Dedifferentiated amniotic fluid mesenchymal stem cell (primary cell): ENCODE results near the gene HOXA5.

Source experiments
- DNase-seq: peaks from one replicate; pipeline ENCODE4 v3.0.0-alpha.2; 2016; ENCODE audit errors: extremely low spot score

Gene HOXA5

GRCh38 chr7:27119412-27119911 lies 24.0 kb downstream of the HOXA5 start:
- no peak for DNase-seq

DNA sequence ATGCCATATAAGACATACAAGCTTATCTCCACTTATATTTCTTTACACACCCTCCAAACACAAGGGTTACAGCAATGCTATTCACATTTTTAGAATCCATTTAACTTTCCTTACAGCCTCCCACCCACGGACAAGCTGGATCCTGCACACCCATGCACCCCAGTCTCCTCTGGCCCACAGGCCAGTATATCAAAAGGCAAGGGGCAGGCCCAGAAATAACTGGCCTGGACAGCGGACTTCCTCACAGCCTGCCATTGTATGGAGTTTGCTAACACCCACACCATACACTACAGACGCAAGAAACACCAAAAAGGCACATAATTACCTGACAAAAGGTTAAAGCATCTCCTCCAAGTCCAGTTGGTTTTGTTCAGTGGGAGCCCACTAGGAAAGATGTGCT lies 24.9 kb downstream of the HOXA5 start:
- no peak for DNase-seq

GRCh38 chr7:27117887-27118491 lies 25.5 kb downstream of the HOXA5 start:
- DNase-seq = no peak

DNA sequence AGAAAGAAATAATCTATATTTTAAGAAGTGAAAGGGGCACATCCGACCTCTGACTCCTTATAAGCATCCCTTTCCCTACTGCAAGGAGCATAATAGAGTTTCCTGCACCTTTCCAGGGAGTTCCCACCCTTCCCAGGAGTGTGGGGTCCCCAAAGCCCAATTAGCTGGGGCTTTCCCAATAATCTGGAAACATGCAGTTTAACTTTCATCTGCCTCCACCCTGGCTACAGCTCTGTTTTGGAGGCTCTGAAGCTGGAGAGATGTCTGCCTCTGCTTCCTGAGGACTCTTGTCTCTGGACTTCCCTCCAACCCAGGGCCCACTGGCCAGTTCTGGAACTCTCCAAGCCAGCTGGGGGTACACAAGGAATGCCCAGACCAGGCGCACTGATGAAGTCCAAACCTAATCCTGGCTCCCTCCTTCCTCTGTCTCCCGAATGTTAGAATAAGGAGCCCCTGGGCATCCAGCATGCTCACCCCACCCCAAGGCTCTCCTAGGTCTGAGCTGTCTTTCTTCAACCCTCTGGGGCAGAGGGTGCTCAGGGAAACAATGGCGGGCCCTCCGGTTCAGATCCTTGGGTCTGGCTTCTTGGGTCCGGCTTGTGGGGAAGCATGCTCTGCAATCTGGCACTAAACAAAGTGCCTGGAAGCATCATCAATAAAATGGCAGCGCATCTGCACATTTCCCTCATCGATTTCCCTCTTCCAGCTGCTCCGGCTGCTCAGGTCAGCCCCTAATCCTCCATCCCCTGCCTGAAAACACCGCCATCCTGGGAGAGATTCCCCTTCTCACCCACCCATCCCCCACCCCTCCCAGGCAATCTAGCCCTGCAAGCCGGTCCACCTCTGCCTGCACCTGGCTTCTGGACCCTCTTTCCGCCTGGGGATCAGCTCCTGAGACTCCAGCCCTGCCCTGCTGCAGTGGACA lies 26.3 kb downstream of the HOXA5 start:
- DNase-seq = no peak

DNA sequence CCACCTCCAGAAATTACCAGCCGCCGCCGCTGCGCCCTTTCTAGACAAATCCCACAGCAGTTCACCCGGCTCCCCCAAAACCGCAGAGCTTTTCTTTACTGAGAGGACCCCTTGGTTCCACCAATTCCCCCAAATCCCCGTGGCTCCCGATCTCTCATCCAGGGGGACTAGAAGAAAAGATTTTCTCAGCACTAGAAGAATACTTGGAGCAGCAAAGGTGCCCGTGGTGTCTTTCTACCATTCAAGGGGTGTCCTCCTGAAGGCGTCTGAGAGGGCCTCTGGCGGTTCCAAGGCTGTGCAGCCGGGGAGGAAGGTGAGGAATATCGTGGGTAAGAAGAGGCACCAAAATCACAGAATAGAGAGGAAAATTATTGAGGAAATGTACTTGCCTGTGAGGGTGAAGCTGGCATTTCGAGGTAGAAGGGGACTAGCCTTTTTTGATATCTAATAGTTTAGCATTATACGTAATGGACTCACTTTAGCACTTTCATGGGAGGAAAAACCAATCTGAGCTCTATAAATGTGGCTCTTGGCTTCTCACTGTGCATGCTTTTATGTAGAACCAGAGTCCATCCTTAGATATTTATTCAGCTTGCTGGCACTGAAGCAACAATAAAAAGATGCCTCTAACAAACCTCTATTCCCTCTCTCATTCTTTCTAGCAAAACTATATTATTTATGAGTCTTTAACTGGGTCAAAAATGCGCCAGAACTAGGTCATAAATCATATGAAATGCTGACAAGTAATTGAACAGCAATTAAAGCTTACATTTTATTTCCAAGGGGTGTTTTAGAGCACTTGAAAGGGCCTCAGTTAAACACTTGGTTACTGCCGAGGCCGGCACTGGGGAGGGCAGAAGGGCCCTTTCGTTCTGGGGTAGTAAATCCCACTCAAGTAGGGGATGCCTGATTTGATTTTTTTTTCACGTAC lies 27.2 kb downstream of the HOXA5 start:
- DNase-seq = no peak

- DNase-seq = no peak
Observed at GRCh38 chr7:27115221-27116026, 28.1 kb downstream of the HOXA5 start.

DNA sequence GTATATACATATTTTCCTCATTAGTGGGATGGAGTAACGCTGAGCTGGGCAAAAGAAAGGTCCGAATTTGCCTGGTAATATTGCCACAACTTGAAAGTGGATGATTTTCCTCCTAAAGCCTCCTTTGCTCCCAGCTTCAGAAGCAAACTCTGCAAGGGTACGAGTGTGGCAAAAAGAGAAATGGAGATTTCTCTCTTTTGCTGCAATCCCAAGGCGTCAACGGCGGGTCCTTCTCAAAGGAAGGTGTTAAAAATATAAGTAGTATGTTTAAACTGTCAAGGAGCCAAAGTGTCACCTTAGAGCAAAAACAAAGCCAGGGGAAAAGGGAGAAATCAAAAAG lies 28.6 kb downstream of the HOXA5 start:
- no peak for DNase-seq

DNA sequence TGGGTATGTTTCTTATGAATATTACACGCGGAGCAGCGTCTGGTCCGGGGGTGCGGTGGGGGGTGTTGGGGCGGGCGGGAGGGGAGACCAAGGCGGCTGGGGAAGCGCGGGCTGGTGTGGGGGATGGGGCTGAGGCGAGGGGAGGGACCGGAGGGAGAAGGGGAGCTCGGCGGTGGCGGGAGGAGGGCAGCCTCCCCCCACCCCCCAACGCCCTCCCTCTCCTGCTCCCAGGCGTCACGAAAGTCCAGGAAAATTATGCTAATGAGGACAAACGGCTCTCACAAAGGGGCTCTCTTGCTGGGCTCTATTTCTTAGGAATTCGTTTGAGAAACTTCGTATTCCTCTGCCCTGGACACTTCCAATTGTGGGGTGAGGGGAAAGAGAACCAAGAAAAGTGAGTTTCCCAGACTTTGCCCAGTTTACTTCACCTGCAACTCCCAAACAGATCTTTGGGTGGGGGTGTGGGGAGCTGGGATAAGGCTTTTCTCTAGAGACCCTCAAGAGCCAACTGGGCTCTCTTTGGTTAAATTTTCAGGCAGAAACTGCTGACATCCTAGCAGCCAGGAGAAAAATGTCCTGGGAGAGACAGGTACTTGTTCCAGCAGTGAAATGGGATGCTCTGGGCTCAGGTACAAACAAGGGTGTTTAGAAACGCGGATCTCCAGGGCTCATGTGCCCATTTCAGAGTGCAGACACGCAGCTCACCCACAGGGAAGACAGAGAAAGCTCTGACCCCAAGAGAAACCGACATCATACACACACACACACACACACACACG lies 29.3 kb downstream of the HOXA5 start:
- DNase-seq = no peak

DNA sequence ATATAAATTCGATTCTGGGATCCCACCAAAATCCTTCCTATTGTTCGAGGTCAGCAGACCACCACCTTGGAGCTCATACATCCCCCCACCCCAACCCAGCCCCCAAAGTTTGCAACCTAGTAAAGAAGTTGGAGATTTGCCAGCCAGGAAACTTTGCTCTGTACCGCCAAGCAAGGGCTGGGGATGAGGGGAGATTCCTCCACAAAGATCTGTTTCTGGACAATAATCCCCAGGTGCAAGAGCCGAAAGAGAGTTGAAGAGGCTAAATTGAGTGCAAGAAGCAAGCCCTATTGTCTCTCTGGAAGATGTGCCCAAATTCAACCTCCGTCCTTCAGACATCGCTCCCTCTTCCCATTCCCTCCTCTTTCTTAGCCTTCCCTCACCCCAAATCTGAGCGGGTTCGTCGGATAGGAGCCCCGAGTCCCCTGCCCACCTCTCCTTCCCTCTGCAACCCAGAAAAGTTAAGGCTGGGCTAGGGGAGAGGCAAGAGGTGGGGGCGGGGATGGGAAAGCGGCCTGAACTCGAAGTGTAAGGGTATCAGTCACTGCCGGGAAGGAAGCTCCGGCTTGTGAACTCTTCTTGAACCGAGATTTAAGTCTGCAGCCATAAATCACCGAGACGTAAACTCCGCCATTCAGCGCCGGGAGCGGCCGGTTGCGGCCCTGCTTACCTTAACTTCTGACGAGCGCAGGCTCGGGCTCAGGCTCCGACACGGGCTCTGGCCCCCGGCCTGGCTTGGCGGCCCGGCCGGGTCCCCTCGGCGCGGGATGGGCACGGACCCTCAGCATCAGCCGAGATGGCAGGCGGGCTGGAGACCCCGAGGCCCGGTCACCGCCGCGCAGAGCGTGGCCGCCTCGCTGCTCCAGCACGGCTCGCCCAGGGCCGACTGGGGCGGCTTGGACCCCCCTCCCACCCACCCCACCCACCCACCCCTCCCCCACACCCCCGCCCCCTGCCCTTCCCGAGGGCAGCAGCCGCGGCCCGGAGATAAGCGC lies 30.2 kb downstream of the HOXA5 start:
- DNase-seq = no peak

GRCh38 chr7:27112361-27112760 lies 31.1 kb downstream of the HOXA5 start:
- no peak for DNase-seq

DNA sequence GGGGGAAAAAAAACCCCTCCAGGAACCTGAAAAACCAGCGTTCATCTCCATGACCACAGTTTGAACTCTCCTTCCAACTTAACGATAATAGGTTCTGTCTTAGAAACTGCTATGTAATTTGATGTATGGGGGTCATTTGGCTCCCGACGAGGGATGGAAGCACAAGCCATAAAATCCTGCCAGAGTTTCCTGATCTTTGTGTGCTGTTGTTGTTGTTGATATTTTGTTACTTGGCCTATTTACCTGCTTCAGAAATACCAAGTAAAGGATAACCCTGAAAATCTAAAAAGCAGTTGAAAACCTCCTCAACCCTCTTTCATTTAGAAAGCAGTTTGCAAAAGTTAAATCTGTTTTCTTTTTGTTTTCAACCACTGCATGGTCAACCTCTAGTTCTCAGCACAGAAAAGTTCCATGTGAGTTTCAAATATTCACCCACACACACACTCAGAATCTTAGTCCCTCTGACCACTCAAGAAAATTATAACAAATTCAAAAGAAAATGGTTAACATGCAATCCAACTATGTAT lies 31.7 kb downstream of the HOXA5 start:
- DNase-seq = no peak

- no peak for DNase-seq
Observed at GRCh38 chr7:27111042-27111750, 32.3 kb downstream of the HOXA5 start.

- no peak for DNase-seq
Observed at GRCh38 chr7:27110186-27111031, 33.1 kb downstream of the HOXA5 start.

DNA sequence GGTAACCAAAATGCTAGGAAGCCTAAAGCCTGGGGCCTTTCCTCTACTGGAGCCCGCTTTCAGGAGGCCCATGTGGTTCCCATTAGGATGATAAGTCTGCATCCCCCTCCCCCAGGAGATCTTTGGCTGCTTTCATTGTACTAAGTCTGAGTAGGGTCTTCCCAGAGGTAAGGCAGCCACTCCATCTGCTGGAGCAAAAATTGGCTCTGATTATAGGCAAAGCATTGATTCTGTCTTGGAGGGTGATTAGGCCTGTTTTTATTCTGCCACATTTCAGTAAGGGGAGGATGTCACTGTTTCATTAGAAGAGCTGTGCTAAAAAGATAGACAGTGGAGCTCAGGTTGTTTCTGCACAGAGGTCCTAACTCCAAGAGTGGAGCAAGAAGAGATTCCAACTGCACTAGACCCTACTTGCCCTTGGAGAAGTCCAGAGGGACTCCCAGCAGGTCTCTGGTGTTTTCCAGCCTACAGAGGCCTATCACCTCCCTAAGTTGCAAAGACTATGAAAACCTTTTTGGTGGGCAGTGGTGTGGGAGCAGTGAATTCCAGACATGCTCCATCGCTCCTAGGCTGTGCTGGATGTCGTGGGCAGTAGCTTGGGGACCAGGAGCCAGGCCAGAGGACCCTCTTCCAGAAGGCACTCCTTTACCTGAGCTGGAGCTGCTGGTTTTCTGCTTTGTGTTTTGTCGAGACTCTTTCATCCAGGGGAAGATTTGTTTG lies 33.9 kb downstream of the HOXA5 start:
- no peak for DNase-seq

DNA sequence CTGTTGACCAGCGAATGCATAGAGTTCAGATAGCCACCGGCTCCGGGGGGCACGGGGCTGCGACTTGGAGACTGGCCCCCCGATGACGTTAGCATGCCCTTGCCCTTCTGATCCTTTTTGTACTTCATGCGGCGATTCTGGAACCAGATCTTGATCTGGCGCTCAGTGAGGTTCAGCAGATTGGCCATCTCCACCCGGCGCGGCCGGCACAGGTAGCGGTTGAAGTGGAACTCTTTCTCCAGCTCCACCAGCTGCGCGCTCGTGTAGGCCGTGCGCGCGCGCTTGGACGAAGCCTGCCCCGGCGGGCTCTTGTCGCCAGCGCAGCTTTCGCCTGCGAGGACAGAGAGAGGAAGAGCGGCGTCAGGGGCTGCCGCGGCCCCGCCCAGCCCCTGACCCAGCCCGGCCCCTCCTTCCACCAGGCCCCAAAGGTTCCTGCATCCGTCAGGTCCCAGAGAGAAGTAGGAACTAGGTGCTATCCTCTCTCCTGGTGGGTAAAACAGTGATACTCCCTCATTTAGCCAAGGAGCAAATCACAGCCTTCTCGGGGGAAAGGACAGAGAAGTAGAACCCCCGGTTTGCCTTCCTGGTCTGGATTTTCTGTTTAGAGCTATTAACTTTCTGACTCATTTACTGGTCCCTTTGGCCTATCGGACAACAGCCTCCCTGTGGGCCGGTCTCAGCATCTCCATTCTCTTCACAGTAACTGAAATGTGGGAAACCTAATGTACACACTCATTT lies 34.9 kb downstream of the HOXA5 start:
- DNase-seq = no peak
